WTC11 (cell line): ENCODE data around the gene CSN3. TPM values are rescaled to one million over a fixed set of nuclear protein-coding genes. Genes with fewer than 3 reads are reported as not detected.

ENCODE experiments used
- ATAC-seq: fragments of 200-7000 bp; cut with Tn5 transposase; 2 replicates; pipeline ENCODE4 v1.10.0; 2021; ENCODE audit warnings: mild to moderate bottlenecking, moderate library complexity
- CTCF ChIA-PET: fragments of 300-600 bp; sonication (Branson Sonifier 250); formaldehyde crosslinking; loops from one replicate; lab custom pipeline; 2021; ENCODE audit warnings: antibody characterized with exemption; lab: Charles Lee
- POLR2A ChIA-PET: fragments of 350-600 bp; sonication (Branson Sonifier 250); formaldehyde crosslinking; loops from one replicate; lab custom pipeline; 2021; ENCODE audit warnings: antibody characterized with exemption; lab: Charles Lee
- DNase-seq: peaks from one replicate; pipeline ENCODE4 v3.0.0; 2021; ENCODE audit warnings: low spot score
- H3K27ac Mint-ChIP-seq: 2 replicates; pipeline ENCODE4 v1.8.0; 2021; ENCODE audit warnings: mixed read lengths
- H3K27me3 Mint-ChIP-seq: 2 replicates; pipeline ENCODE4 v1.8.0; 2021; ENCODE audit warnings: low read depth, mild to moderate bottlenecking, moderate library complexity, mixed read lengths
- H3K36me3 Mint-ChIP-seq: 2 replicates; pipeline ENCODE4 v1.8.0; 2021; ENCODE audit warnings: mixed read lengths
- H3K4me1 Mint-ChIP-seq: 2 replicates; pipeline ENCODE4 v1.8.0; 2022; ENCODE audit warnings: mixed read lengths
- H3K4me3 Mint-ChIP-seq: 2 replicates; pipeline ENCODE4 v1.8.0; 2021; ENCODE audit warnings: mild to moderate bottlenecking, moderate library complexity, mixed read lengths
- H3K9me3 Mint-ChIP-seq: 2 replicates; pipeline ENCODE4 v1.8.0; 2021; ENCODE audit warnings: mixed read lengths
- ATF1 ChIP-seq: sonication (generic); formaldehyde crosslinking; IDR thresholded peaks from 2 replicates; pipeline ENCODE4 v1.8.1; 2023; ENCODE audit warnings: mild to moderate bottlenecking, moderate library complexity, missing genetic modification reagents
- ATF3 ChIP-seq: sonication (generic); formaldehyde crosslinking; conservative IDR thresholded peaks from 2 replicates; pipeline ENCODE4 v1.8.1; 2022; ENCODE audit warnings: mild to moderate bottlenecking, missing genetic modification reagents
- ATF6 ChIP-seq: sonication (generic); formaldehyde crosslinking; IDR thresholded peaks from 2 replicates; pipeline ENCODE4 v1.8.1; 2023; ENCODE audit warnings: mild to moderate bottlenecking, missing genetic modification reagents
- CTCF ChIP-seq: fragments of 200-600 bp; IDR thresholded peaks from 2 replicates; pipeline ENCODE4 v1.8.0; 2022; ENCODE audit warnings: antibody characterized with exemption
- E2F5 ChIP-seq: sonication (generic); formaldehyde crosslinking; IDR thresholded peaks from 2 replicates; pipeline ENCODE4 v1.8.1; 2022; ENCODE audit warnings: mild to moderate bottlenecking, moderate library complexity, missing genetic modification reagents
- GRHL2 ChIP-seq: fragments of 250-450 bp; sonication (Bioruptor Pico); IDR thresholded peaks from 2 replicates; pipeline ENCODE4 v1.8.0; 2022; ENCODE audit warnings: mild to moderate bottlenecking, moderate library complexity; ENCODE audit not compliant: insufficient replicate concordance, severe bottlenecking
- HMGA2 ChIP-seq: fragments of 250-450 bp; sonication (Bioruptor Pico); IDR thresholded peaks from 2 replicates; pipeline ENCODE4 v1.4.0; 2021; ENCODE audit warnings: mild to moderate bottlenecking, moderate library complexity
- IRF1 ChIP-seq: sonication (generic); formaldehyde crosslinking; IDR thresholded peaks from 2 replicates; pipeline ENCODE4 v1.8.0; 2023; ENCODE audit warnings: missing genetic modification reagents
- IRF2 ChIP-seq: sonication (generic); formaldehyde crosslinking; IDR thresholded peaks from 2 replicates; pipeline ENCODE4 v1.8.0; 2022; ENCODE audit warnings: low read depth, missing genetic modification reagents, borderline replicate concordance
- JUN ChIP-seq: sonication (generic); formaldehyde crosslinking; IDR thresholded peaks from 2 replicates; pipeline ENCODE4 v1.8.0; 2023; ENCODE audit warnings: mild to moderate bottlenecking, missing genetic modification reagents
- MAX ChIP-seq: sonication (generic); formaldehyde crosslinking; IDR thresholded peaks from 2 replicates; pipeline ENCODE4 v1.8.0; 2022; ENCODE audit warnings: mild to moderate bottlenecking, missing genetic modification reagents
- NFE2L1 ChIP-seq: sonication (generic); formaldehyde crosslinking; IDR thresholded peaks from 2 replicates; pipeline ENCODE4 v1.8.1; 2023; ENCODE audit warnings: missing genetic modification reagents
- NR1H2 ChIP-seq: sonication (generic); formaldehyde crosslinking; IDR thresholded peaks from 2 replicates; pipeline ENCODE4 v1.9.0; 2021; ENCODE audit warnings: mild to moderate bottlenecking, moderate library complexity, missing genetic modification reagents
- PRDM15 ChIP-seq: sonication (generic); formaldehyde crosslinking; IDR thresholded peaks from 2 replicates; pipeline ENCODE4 v1.8.0; 2022; ENCODE audit warnings: missing genetic modification reagents
- PRRX2 ChIP-seq: fragments of 250-450 bp; sonication (Bioruptor Pico); IDR thresholded peaks from 2 replicates; pipeline ENCODE4 v1.8.0; 2021; ENCODE audit warnings: mild to moderate bottlenecking
- RORB ChIP-seq: fragments of 250-450 bp; sonication (Bioruptor Pico); IDR thresholded peaks from 2 replicates; pipeline ENCODE4 v1.9.0; 2021; ENCODE audit warnings: mild to moderate bottlenecking
- TP53 ChIP-seq: sonication (generic); formaldehyde crosslinking; IDR thresholded peaks from 2 replicates; pipeline ENCODE4 v1.8.1; 2023; ENCODE audit warnings: mild to moderate bottlenecking, missing genetic modification reagents
- ZBTB43 ChIP-seq: sonication (generic); formaldehyde crosslinking; IDR thresholded peaks from 2 replicates; pipeline ENCODE4 v1.8.1; 2023; ENCODE audit warnings: mild to moderate bottlenecking, missing genetic modification reagents
- ZNF317 ChIP-seq: sonication (generic); formaldehyde crosslinking; IDR thresholded peaks from 2 replicates; pipeline ENCODE4 v1.8.1; 2023; ENCODE audit warnings: low read depth, mild to moderate bottlenecking, moderate library complexity, missing genetic modification reagents, borderline replicate concordance
- ZNF512 ChIP-seq: sonication (generic); formaldehyde crosslinking; IDR thresholded peaks from 2 replicates; pipeline ENCODE4 v1.8.1; 2022; ENCODE audit warnings: missing genetic modification reagents, borderline replicate concordance
- ZNF671 ChIP-seq: fragments of 250-450 bp; sonication (Bioruptor Pico); IDR thresholded peaks from 2 replicates; pipeline ENCODE4 v1.8.0; 2021; ENCODE audit warnings: mild to moderate bottlenecking
- ZSCAN18 ChIP-seq: fragments of 250-450 bp; sonication (Bioruptor Pico); IDR thresholded peaks from 2 replicates; pipeline ENCODE4 v2.1.2; 2022; ENCODE audit warnings: mild to moderate bottlenecking, moderate library complexity
- total RNA-seq: library from RNA; stranded (reverse); gene quantifications from 3 replicates; pipeline ENCODE4 v1.2.3, GENCODE V29; 2021

Gene CSN3
- total RNA-seq, 1 experiment from 2014 or later = not detected

- TF ChIP-seq ZBTB43 (CRISPR knock-in tag) (no peak), RORB (no peak), PRRX2 (CRISPR knock-in tag) (no peak), ATF3 (CRISPR knock-in tag) (no peak), GRHL2 (CRISPR knock-in tag) (no peak), JUN (CRISPR knock-in tag) (no peak), ATF6 (CRISPR knock-in tag) (no peak), ZNF671 (CRISPR knock-in tag) (no peak)
- TF ChIP-seq, all 79 proteins: peak for 0
Observed at GRCh38 chr4:70243091-70243490, 694 bp downstream of the CSN3 start (continued).

- no peak overlapping the region for H3K4me3 Mint-ChIP-seq
- ChIA-PET POLR2A (no interaction called here), CTCF (no interaction called here)
- H3K27me3 Mint-ChIP-seq = no peaks in the 10 kb centered on the region
- H3K4me1 Mint-ChIP-seq = no peaks in the 10 kb centered on the region
- no peak overlapping the region for H3K27ac Mint-ChIP-seq
- DNase-seq (no peak), ATAC-seq (no peak)
- H3K9me3 Mint-ChIP-seq = no peaks in the 10 kb centered on the region
- no peaks in the 10 kb centered on the region for H3K36me3 Mint-ChIP-seq
- no peak for TF ChIP-seq TP53
- no peak for TF ChIP-seq IRF1
- no peak for TF ChIP-seq NR1H2 (CRISPR knock-in tag)
- TF ChIP-seq PRDM15 = no peak
- TF ChIP-seq ZSCAN18 (CRISPR knock-in tag) = no peak
- TF ChIP-seq E2F5 = no peak
- no peak for TF ChIP-seq HMGA2 (CRISPR knock-in tag)
- no peak for TF ChIP-seq ATF1
- TF ChIP-seq CTCF = no peak
- no peak for TF ChIP-seq IRF2 (CRISPR knock-in tag)
- TF ChIP-seq ZNF317 (CRISPR knock-in tag) = no peak
- no peak for TF ChIP-seq MAX (CRISPR knock-in tag)
- no peak for TF ChIP-seq NFE2L1 (CRISPR knock-in tag)
- no peak for TF ChIP-seq ZNF512
Observed at GRCh38 chr4:70251250-70251944, 9.0 kb downstream of the CSN3 start.
